ENCODE data around the gene DAPK1. TPM values are rescaled to one million over a fixed set of nuclear protein-coding genes. Genes with fewer than 3 reads are reported as not detected.

Gene DAPK1
- polyA plus RNA-seq, 2 of the 4 experiments (the other 2 are of a cell fraction): 55.2 to 67.2 TPM

- Histone ChIP-seq H3K4me3 (no peak overlapping the region), H3K9me3 (0 out of 3 replicates have a peak, but pooled peaks cover 1% of the 10 kb centered on the region), H3K27ac (no peak overlapping the region), H3K4me1 (peaks cover 13% of the 10 kb centered on the region; the same call in 2 of the 3 replicates), H3K4me2 (no peak overlapping the region)
- POLR2A ChIA-PET: no interaction called here
- TF ChIP-seq POLR2A (IDR thresholded peaks at IDR 0.05; ENCODE audit: low read length) (no peak), MYC (IDR thresholded peaks at IDR 0.05; ENCODE audit: borderline replicate concordance, low read length) (no peak), NPAS2 (CRISPR knock-in tag; IDR thresholded peaks at IDR 0.05; ENCODE audit: borderline replicate concordance) (no peak), MAZ (IDR thresholded peaks at IDR 0.05; ENCODE audit: borderline replicate concordance, low read depth, low read length) (no peak), CHD4 (IDR thresholded peaks at IDR 0.05; ENCODE audit: borderline replicate concordance) (no peak), ZNF302 (CRISPR knock-in tag; IDR thresholded peaks at IDR 0.05) (no peak), TP53 (CRISPR knock-in tag; IDR thresholded peaks at IDR 0.05) (no peak), E2F6 (IDR thresholded peaks at IDR 0.05; ENCODE audit: borderline replicate concordance, low read depth) (no peak), POLR2AphosphoS2 (conservative IDR thresholded peaks at IDR 0.05; ENCODE audit: low read length) (no peak), TFCP2L1 (CRISPR knock-in tag; IDR thresholded peaks at IDR 0.05) (no peak), REST (IDR thresholded peaks at IDR 0.05) (no peak), EHF (CRISPR knock-in tag; IDR thresholded peaks at IDR 0.05) (no peak), ZC3H11A (IDR thresholded peaks at IDR 0.05) (no peak), ELK1 (IDR thresholded peaks at IDR 0.05; ENCODE audit: low read depth, low read length) (no peak), GATA3 (IDR thresholded peaks at IDR 0.05; ENCODE audit: borderline replicate concordance) (no peak), BCL3 (IDR thresholded peaks at IDR 0.05) (no peak)
- DNase-seq (ENCODE audit: low read depth in 1 of 2, low spot score in 1 of 2) (no peak), FAIRE-seq (no peak), ATAC-seq (no peak)
- CTCF ChIA-PET: interaction anchor here (3.0 to 3.8 kb wide), 2 partner anchors 14 to 114 kb away, joined by 14 to 17 read pairs; no protein-coding TSS in a partner anchor
- 92% methylated on average over 7 of the region's 14 CpGs for WGBS (ENCODE audit: missing lambda C conversion rate)
These were observed 200.6 kb downstream of the DAPK1 start for GRCh38 chr9:87698069-87698809.

GRCh38 chr9:87699835-87700234 lies 202.2 kb downstream of the DAPK1 start:
- no peak for DNase-seq (ENCODE audit: low read depth in 1 of 2, low spot score in 1 of 2)
- 91% methylated on average over 4 of the region's 4 CpGs for WGBS (ENCODE audit: missing lambda C conversion rate)
- no peak for FAIRE-seq

More at GRCh38 chr9:87699835-87700234, 202.2 kb downstream of the DAPK1 start:
- Histone ChIP-seq H3K9me3 (no peaks in the 10 kb centered on the region), H3K4me2 (no peak overlapping the region), H3K4me1 (peaks cover 28% of the 10 kb centered on the region), H3K4me3 (no peak overlapping the region), H3K27ac (peak overlapping the region in 1 of 2 experiments; percentile 43; a peak in 1 of 6 replicates)
- no peak for TF ChIP-seq EHMT2 (IDR thresholded peaks at IDR 0.05; ENCODE audit: low read depth)
- ChIA-PET CTCF (interaction anchor here (0.8 to 3.8 kb wide), 5 partner anchors 10 to 112 kb away, joined by 3 to 17 read pairs (median 5); partner anchors contain the start of gene CTSL), POLR2A (no interaction called here)
- ATAC-seq: no peak

All from A549 (cell line).